NCI-H2196 (cell line): ENCODE results near the gene OLFML3.

Source experiments
- DNase-seq: peaks from one replicate; lab custom pipeline; 2025; ENCODE audit not compliant: unreplicated experiment; lab: John Stamatoyannopoulos, UW

The OLFML3 gene

DNA sequence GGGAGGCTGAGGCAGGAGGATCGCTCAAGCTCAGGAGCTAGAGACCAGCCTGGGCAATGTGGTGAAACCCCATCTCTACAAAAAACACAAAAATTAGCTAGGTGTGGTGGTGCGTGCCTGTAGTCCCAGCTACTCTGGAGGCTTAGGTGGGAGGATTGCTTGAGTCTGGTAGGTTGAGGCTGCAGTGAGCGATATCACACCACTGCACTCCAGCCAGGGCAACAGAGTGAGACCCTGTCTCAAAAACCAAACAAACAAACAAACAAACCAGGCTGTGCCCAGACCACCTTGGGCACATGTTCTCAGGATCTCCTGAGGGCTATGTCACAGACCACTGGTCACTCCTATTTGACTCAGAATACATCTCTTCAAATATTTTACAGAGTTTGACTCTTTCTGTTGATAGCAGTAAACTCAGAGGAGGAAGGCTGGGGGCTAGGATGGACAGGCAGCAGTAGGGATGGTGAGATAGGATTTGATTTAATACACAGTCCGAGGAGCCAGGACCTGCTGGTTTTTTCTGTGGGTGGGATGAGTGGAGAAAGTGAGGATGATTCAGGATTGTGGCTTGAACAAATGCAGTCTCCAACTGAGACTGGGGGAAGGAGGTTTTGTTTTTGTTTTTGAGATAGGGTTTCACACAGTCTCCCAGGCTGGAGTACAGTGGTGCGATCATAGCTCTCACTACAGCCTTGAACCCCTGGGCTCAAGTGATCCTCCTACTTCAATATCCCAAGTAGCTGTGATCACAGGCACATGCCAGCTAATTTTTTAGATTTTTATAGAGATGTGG lies 46.5 kb downstream of the OLFML3 start:
- no peak for DNase-seq

DNA sequence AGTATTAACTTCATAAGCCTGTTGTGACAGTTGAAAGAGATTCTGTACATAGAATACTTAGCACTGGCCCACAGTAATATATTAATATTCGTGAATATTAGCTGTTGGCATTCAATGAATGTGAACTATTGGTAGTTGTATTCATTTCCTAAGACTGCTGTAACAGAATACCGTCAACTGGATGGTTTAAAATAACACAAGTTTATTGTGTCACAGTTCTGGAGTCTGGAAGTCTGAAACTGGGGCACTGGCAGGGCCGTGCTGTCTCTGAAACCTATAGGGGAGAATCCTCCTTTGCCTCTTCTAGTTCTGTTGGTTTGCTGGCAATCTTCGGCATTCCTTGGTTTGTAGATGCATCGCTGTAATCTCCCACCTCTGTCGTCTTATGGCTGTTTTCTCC lies 47.5 kb downstream of the OLFML3 start:
- no peak for DNase-seq
